ENCODE results near the gene ASRGL1.

Gene ASRGL1

DNA sequence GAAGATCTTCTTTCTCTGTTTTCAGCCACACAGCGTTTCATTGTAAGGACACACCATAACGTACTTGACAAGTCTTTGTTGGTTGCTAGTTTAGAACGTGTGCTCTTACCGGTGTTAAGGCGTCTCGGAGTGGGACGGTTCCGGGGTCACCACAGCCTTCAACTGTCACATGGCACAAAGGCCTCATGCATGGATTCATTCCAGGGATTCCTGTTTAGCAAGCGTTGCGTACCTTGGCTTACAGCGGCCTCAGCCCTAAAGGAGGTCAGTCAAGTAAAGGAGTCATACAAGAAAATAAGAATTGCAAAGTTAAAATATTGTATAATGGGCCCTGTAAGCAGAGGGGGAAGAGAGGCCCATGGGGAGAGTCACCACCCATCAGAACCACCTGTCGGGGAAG lies 79.3 kb downstream of the ASRGL1 start:
- no peak for DNase-seq

DNA sequence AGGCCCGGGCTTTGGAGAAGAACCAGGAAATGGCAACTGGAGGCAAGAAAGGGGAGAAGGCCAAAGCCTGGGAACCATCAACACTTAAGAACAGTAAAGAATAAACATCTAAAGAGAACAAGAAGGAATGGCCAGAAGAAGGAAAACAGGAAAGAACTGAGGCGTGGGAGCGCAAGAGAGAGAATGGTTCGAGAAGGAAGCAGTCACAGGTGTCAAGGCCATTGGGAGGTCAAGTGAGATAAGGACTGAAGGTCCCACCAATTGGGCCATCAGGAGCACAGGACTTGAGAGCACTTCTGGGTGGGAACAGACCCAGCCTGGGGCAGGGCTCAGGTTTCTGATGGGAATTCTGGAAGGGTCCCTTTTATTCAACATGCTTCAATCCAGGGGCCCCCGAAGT lies 80.9 kb downstream of the ASRGL1 start:
- DNase-seq, result no peak

GRCh38 chr11:62418733-62419132 lies 81.5 kb downstream of the ASRGL1 start, which contains the start of gene SCGB1A1:
TSS of gene SCGB1A1 (plus strand) at chr11:62419033. CDS start at chr11:62419096, 63 bp downstream.
- no peak for DNase-seq

DNA sequence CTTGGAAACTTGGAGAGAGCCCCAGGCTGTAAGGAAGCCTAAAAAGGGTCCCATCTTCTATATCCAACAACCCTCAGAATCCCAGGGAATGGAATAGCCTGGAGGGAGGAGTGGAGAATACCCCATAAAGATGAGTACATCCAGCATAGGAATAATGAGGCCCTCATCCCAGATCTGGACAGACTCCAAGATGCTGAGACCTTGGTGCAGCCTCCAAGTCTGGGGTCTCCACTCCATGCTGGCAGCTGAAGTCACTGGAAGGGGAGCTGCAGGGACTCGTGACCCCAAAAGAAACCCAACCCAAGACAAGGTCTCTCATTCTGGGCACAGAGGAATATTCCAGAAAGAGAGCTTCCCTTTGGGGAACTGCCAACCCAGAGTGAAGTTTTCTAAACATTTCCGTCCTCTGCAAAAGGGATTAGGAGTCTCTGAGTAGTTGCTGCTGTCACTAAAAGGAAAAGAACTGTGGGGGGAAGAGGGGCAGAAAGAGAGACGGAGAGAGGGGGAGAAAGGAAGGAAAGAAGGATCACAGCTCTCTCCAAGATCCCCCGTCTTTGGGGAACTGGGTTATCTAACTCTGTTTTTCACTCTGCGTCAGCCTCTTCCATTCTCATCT lies 82.2 kb downstream of the ASRGL1 start:
- DNase-seq, result no peak

GRCh38 chr11:62419943-62420342 lies 82.7 kb downstream of the ASRGL1 start:
- no peak for DNase-seq

DNA sequence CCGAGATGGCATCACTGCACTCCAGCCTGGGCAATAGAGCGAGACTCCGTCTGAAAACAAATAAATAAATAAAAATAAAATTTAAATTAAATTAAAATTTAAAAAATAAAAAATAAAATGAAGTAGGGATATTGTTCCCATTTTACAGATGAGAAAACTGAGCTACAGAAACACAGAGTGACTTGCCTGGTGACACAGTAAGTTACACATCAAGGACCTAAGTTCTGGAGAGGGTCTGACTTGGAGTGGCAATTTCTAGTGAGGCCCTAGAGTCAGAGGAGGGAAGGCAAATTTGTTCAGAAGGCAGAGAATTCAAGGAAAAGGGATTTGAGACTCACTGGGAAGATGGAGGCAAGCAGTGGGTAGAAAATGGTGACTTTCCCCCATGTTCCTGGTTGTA lies 83.6 kb downstream of the ASRGL1 start:
- DNase-seq, result no peak

- DNase-seq, result no peak
These were observed 84.7 kb downstream of the ASRGL1 start for GRCh38 chr11:62421996-62422395.

- no peak for DNase-seq
These were observed 85.8 kb downstream of the ASRGL1 start for GRCh38 chr11:62423012-62423411.

GRCh38 chr11:62427630-62428233 lies 90.5 kb downstream of the ASRGL1 start:
- peak; percentile 82 to 83 for DNase-seq

GRCh38 chr11:62428871-62429560 lies 91.8 kb downstream of the ASRGL1 start:
- DNase-seq, result no peak

GRCh38 chr11:62430425-62430824 lies 93.2 kb downstream of the ASRGL1 start:
- DNase-seq, result no peak

- DNase-seq, result no peak
These were observed 94.1 kb downstream of the ASRGL1 start for GRCh38 chr11:62431171-62431901.

DNA sequence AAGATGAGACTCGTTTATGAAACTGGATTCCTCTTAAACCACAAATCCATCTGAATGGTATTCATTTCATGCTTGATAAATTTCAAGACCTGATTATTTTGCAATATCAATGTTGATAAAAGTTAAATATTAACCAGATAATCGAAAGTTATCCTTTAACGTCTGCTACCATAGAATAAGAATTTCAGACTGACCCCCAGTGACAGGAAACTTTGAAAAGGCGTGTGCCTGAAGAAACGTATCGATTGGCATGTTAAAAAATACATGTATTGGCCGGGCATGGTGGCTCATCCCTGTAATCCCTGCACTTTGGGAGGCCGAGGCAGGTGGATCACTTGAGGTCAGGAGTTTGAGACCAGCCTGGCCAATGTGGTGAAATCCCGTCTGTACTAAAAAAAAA lies 95.4 kb downstream of the ASRGL1 start:
- no peak for DNase-seq

DNA sequence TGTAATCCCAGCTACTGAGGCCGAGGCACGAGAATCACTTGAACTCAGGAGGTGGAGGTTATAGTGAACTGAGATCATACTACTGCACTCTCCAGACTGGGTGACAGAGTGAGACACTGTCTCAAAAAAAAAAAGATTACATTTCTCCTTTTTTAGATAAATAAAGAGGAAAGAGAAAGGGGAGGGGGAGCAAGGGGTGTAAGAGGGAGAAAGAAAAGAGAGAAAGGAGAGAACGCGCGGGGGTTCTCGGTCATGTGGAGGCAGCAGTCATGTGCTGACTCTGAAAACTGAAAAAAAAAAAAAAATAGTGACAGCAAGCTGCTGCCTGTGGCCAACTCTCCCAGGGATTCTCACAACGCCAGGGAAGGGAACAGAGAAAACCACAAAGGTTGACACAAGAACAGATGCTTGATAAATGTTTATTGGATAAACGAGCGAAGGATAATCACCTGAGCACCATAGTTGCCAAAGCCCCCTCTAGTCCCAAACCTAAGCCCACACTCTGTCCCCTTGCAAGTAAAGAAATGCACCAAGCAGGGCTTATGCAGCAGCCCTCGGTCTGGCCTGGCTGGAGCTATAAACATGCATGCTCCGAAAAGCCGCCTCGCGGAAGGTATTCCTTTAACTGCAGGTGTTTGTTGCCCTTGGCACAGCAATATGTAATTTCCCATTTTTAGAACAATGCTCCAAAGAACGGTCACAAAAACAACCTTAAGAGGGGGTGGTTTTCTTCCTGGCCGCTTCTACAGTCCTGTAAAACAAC lies 96.1 kb downstream of the ASRGL1 start:
- peak; percentile 22 to 56 for DNase-seq

DNA sequence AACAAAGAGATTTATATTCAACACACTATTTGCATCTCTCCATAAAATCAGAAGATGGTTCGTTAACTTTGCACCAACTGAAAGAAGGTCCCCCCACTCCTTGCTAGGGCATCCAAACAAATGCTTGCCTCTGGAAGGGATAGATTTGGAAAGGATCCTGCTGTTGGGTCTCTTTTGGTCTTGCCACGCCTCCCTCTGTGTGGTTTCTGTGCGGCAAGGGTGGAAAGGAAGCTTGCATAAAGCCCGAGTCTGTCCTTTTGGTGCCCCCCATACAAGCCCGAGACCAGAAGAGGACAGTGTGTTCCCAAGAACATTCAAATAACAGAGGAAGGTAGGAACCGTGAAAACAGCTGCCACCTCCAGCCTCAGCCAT lies 96.6 kb downstream of the ASRGL1 start:
- DNase-seq, result no peak

- peak; percentile 55 to 72 for DNase-seq
These were observed 98.8 kb downstream of the ASRGL1 start for GRCh38 chr11:62435846-62436660.

DNA sequence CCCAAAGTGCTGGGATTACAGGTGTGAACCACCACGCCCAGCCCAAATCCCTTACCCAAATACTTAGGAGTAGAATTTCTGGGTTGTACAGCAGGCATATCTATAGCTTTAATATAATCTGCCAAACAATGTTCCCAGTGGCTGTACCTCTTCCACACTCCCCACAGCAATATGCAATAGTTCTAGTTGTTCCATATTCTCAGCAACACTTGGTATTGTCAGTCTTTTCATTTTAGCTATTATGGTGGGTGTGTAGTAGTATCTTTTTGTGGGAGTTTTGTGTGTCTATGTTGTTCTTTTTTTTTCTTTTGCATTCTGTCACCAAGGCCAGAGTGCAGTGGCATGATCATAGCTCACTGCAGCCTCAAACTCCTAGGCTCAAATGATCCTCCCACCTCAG lies 100.4 kb downstream of the ASRGL1 start:
- DNase-seq, result no peak

GRCh38 chr11:62438641-62439040 lies 101.4 kb downstream of the ASRGL1 start:
- no peak for DNase-seq

- DNase-seq, result peak; percentile 87 to 92
These were observed 102.7 kb downstream of the ASRGL1 start for GRCh38 chr11:62439785-62440602.

All from inflammatory macrophage (primary cell).